ENCODE data around the gene DCD.
A peak's percentile ranks its signal among the peaks of the same experiment; 100 is the strongest.

The DCD gene

GRCh38 chr12:54648265-54648664 lies at the start of gene DCD:
TSS of gene DCD (minus strand) at chr12:54648365. CDS start at chr12:54648303, 62 bp downstream.
- Histone ChIP-seq H4K20me1 (ENCODE audit: insufficient read depth, low read length) (no peaks in the 10 kb centered on the region), H3K4me1 (ENCODE audit: low read length) (no peaks in the 10 kb centered on the region), H3K9me3 (ENCODE audit: insufficient read depth, low read length) (no peaks in the 10 kb centered on the region), H3K4me3 (ENCODE audit: low read length) (no peak within 1 kb of the TSS), H3K27ac (ENCODE audit: low read length) (no peak within 1 kb of the TSS), H2AFZ (ENCODE audit: low read depth, low read length) (no peak within 1 kb of the TSS), H3K4me2 (ENCODE audit: low read length) (no peak within 1 kb of the TSS), H3K9ac (ENCODE audit: low read length) (no peak within 1 kb of the TSS), H3K27me3 (ENCODE audit: low read depth, low read length) (peaks cover 42% of the 10 kb centered on the region), H3K36me3 (replicated peaks; ENCODE audit: low read depth, low read length) (no peaks in the 10 kb centered on the region), H3K79me2 (ENCODE audit: low read length) (no peaks in the 10 kb centered on the region)
- no peak for TF ChIP-seq EZH2phosphoT487 (IDR thresholded peaks at IDR 0.05; ENCODE audit: low read depth)
- no peak for TF ChIP-seq CTCF (IDR thresholded peaks at IDR 0.05; ENCODE audit: low read depth, low read length)

- H2AFZ ChIP-seq (ENCODE audit: low read depth, low read length), result no peak overlapping the region
- peaks cover 27% of the 10 kb centered on the region for H3K27me3 ChIP-seq (ENCODE audit: low read depth, low read length)
- no peak overlapping the region for H3K27ac ChIP-seq (ENCODE audit: low read length)
- H3K9me3 ChIP-seq (ENCODE audit: insufficient read depth, low read length), result no peaks in the 10 kb centered on the region
- H3K4me1 ChIP-seq (ENCODE audit: low read length), result no peaks in the 10 kb centered on the region
- no peaks in the 10 kb centered on the region for H4K20me1 ChIP-seq (ENCODE audit: insufficient read depth, low read length)
- no peak overlapping the region for H3K9ac ChIP-seq (ENCODE audit: low read length)
- TF ChIP-seq EZH2phosphoT487 (IDR thresholded peaks at IDR 0.05; ENCODE audit: low read depth) (no peak), CTCF (IDR thresholded peaks at IDR 0.05; ENCODE audit: low read depth, low read length) (no peak)
- no peaks in the 10 kb centered on the region for H3K36me3 ChIP-seq (replicated peaks; ENCODE audit: low read depth, low read length)
- H3K4me2 ChIP-seq (ENCODE audit: low read length), result no peak overlapping the region
- no peaks in the 10 kb centered on the region for H3K79me2 ChIP-seq (ENCODE audit: low read length)
- no peak overlapping the region for H3K4me3 ChIP-seq (ENCODE audit: low read length)
Observed at GRCh38 chr12:54697851-54698250, 49.7 kb upstream of the DCD start.

- H3K27ac ChIP-seq (ENCODE audit: low read length), result no peak overlapping the region
- peaks cover 6% of the 10 kb centered on the region; the same call in 1 of the 2 replicates for H3K4me1 ChIP-seq (ENCODE audit: low read length)
- H3K4me3 ChIP-seq (ENCODE audit: low read length), result no peak overlapping the region
- no peaks in the 10 kb centered on the region for H3K9me3 ChIP-seq (ENCODE audit: insufficient read depth, low read length)
- H4K20me1 ChIP-seq (ENCODE audit: insufficient read depth, low read length), result no peaks in the 10 kb centered on the region
- H3K9ac ChIP-seq (ENCODE audit: low read length), result no peak overlapping the region
- no peak overlapping the region for H3K4me2 ChIP-seq (ENCODE audit: low read length)
- peaks cover 55% of the 10 kb centered on the region for H3K27me3 ChIP-seq (ENCODE audit: low read depth, low read length)
- no peaks in the 10 kb centered on the region for H3K36me3 ChIP-seq (replicated peaks; ENCODE audit: low read depth, low read length)
- no peaks in the 10 kb centered on the region for H3K79me2 ChIP-seq (ENCODE audit: low read length)
- TF ChIP-seq EZH2phosphoT487 (IDR thresholded peaks at IDR 0.05; ENCODE audit: low read depth), result no peak
- no peak for TF ChIP-seq CTCF (IDR thresholded peaks at IDR 0.05; ENCODE audit: low read depth, low read length)
- H2AFZ ChIP-seq (ENCODE audit: low read depth, low read length), result no peak overlapping the region
Observed at GRCh38 chr12:54692353-54692752, 44.2 kb upstream of the DCD start.

- no peak overlapping the region for H3K4me3 ChIP-seq (ENCODE audit: low read length)
- H2AFZ ChIP-seq (ENCODE audit: low read depth, low read length), result no peak overlapping the region
- H3K4me1 ChIP-seq (ENCODE audit: low read length), result peaks cover 6% of the 10 kb centered on the region; the same call in 1 of the 2 replicates
- peaks cover 65% of the 10 kb centered on the region for H3K27me3 ChIP-seq (ENCODE audit: low read depth, low read length)
- H3K36me3 ChIP-seq (replicated peaks; ENCODE audit: low read depth, low read length), result no peaks in the 10 kb centered on the region
- H3K79me2 ChIP-seq (ENCODE audit: low read length), result no peaks in the 10 kb centered on the region
- H3K27ac ChIP-seq (ENCODE audit: low read length), result no peak overlapping the region
- no peaks in the 10 kb centered on the region for H3K9me3 ChIP-seq (ENCODE audit: insufficient read depth, low read length)
- H3K9ac ChIP-seq (ENCODE audit: low read length), result no peak overlapping the region
- no peak overlapping the region for H3K4me2 ChIP-seq (ENCODE audit: low read length)
- TF ChIP-seq CTCF (IDR thresholded peaks at IDR 0.05; ENCODE audit: low read depth, low read length), result peak; percentile 29
- no peak for TF ChIP-seq EZH2phosphoT487 (IDR thresholded peaks at IDR 0.05; ENCODE audit: low read depth)
- no peaks in the 10 kb centered on the region for H4K20me1 ChIP-seq (ENCODE audit: insufficient read depth, low read length)
Observed at GRCh38 chr12:54689984-54690383, 41.8 kb upstream of the DCD start.

Measured in OCI-LY3 (cell line).